ENCODE measurements around the gene CRPPA.

DNA sequence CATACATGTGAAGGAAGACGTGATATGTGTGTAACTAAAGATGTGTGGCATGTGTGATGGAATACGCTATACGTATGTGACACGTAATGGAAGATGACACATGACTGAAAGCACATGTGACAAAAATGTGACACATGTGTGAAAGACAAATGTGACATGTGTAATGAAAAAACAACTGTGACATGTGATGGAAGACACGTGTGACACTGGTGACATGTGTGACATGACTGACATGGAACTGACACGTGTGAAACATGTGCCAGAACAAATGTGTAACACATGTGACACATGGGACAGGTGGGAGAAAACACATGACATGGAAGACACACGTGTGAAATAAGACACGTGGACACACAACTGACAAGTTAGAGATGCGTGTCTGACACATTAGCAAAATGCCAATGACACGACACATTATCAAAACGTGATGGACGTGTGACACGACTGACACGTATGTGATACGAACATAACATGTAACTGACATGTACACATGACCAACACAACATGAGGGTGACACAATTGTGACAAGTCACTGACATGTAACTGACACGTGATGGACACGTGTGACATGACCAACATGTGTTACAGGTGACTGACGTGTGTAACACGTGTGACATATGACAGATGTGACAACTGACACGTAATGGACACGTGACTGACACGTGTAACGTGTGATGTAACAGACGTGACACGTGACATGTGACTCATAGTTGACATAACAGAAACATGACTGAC is 24.4 kb downstream of the CRPPA start:
- TF ChIP-seq, protein P1, sequence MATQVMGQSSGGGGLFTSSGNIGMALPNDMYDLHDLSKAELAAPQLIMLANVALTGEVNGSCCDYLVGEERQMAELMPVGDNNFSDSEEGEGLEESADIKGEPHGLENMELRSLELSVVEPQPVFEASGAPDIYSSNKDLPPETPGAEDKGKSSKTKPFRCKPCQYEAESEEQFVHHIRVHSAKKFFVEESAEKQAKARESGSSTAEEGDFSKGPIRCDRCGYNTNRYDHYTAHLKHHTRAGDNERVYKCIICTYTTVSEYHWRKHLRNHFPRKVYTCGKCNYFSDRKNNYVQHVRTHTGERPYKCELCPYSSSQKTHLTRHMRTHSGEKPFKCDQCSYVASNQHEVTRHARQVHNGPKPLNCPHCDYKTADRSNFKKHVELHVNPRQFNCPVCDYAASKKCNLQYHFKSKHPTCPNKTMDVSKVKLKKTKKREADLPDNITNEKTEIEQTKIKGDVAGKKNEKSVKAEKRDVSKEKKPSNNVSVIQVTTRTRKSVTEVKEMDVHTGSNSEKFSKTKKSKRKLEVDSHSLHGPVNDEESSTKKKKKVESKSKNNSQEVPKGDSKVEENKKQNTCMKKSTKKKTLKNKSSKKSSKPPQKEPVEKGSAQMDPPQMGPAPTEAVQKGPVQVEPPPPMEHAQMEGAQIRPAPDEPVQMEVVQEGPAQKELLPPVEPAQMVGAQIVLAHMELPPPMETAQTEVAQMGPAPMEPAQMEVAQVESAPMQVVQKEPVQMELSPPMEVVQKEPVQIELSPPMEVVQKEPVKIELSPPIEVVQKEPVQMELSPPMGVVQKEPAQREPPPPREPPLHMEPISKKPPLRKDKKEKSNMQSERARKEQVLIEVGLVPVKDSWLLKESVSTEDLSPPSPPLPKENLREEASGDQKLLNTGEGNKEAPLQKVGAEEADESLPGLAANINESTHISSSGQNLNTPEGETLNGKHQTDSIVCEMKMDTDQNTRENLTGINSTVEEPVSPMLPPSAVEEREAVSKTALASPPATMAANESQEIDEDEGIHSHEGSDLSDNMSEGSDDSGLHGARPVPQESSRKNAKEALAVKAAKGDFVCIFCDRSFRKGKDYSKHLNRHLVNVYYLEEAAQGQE (IDR thresholded peaks at IDR 0.05; ENCODE audit: insufficient read depth in 1 of 2, low read depth in 2 of 2, low read length in 1 of 2) = no peak
- TF ChIP-seq, protein P2, sequence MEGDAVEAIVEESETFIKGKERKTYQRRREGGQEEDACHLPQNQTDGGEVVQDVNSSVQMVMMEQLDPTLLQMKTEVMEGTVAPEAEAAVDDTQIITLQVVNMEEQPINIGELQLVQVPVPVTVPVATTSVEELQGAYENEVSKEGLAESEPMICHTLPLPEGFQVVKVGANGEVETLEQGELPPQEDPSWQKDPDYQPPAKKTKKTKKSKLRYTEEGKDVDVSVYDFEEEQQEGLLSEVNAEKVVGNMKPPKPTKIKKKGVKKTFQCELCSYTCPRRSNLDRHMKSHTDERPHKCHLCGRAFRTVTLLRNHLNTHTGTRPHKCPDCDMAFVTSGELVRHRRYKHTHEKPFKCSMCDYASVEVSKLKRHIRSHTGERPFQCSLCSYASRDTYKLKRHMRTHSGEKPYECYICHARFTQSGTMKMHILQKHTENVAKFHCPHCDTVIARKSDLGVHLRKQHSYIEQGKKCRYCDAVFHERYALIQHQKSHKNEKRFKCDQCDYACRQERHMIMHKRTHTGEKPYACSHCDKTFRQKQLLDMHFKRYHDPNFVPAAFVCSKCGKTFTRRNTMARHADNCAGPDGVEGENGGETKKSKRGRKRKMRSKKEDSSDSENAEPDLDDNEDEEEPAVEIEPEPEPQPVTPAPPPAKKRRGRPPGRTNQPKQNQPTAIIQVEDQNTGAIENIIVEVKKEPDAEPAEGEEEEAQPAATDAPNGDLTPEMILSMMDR (IDR thresholded peaks at IDR 0.05) = no peak
